Retinal pigment epithelial cell (primary cell): ENCODE data around the gene ACBD4.

Experiments used
- DNase-seq: peaks from one replicate; pipeline ENCODE4 v3.0.0-alpha.2; 2010; ENCODE audit warnings: low read depth
- H3K4me3 ChIP-seq: 2 replicates; pipeline ENCODE4 v1.5.1; 2011; ENCODE audit warnings: mild to moderate bottlenecking, low read length, control low read depth, moderate library complexity
- CTCF ChIP-seq: conservative IDR thresholded peaks from 2 replicates; pipeline ENCODE4 v1.5.1; 2011; ENCODE audit warnings: low read depth, low read length, control low read depth, inconsistent platforms

ACBD4 gene

GRCh38 chr17:45127548-45128300, 7.8 kb upstream of the ACBD4 start:
- no peak overlapping the region for H3K4me3 ChIP-seq
- peak; percentile 50 for DNase-seq
- no peak for TF ChIP-seq CTCF

- no peak for TF ChIP-seq CTCF
- no peak overlapping the region for H3K4me3 ChIP-seq
- no peak for DNase-seq
Observed at GRCh38 chr17:45128331-45128730, 7.2 kb upstream of the ACBD4 start.

- no peak for DNase-seq
- no peak for TF ChIP-seq CTCF
Observed at GRCh38 chr17:45128989-45129388, 6.5 kb upstream of the ACBD4 start.

GRCh38 chr17:45129426-45129939, 6.0 kb upstream of the ACBD4 start:
- DNase-seq = peak; percentile 86
- TF ChIP-seq CTCF = no peak

More at GRCh38 chr17:45128989-45129388, 6.5 kb upstream of the ACBD4 start:
- H3K4me3 ChIP-seq = no peak overlapping the region

GRCh38 chr17:45129940-45130680, 5.4 kb upstream of the ACBD4 start:
- DNase-seq = no peak
- peak overlapping the region; percentile 84 for H3K4me3 ChIP-seq
- TF ChIP-seq CTCF = no peak

More at GRCh38 chr17:45129426-45129939, 6.0 kb upstream of the ACBD4 start:
- H3K4me3 ChIP-seq = no peak overlapping the region

- DNase-seq = no peak
- no peak for TF ChIP-seq CTCF
- H3K4me3 ChIP-seq = peak overlapping the region; percentile 84
Observed at GRCh38 chr17:45130681-45131615, 4.5 kb upstream of the ACBD4 start.
